Neural cell (in vitro differentiated cells): ENCODE measurements around the gene MYO5C.

Experiments used
- CTCF ChIP-seq: fragments of 450-650 bp; IDR thresholded peaks from 2 replicates; pipeline ENCODE4 v1.5.1; 2014; ENCODE audit warnings: antibody characterized with exemption, mild to moderate bottlenecking, moderate library complexity; ENCODE audit not compliant: poor library complexity, severe bottlenecking
- EP300 ChIP-seq: fragments of 450-650 bp; conservative IDR thresholded peaks from 2 replicates; pipeline ENCODE4 v1.6.1; 2014; ENCODE audit warnings: antibody characterized with exemption, mild to moderate bottlenecking, moderate library complexity; ENCODE audit not compliant: poor library complexity, severe bottlenecking
- EZH2 ChIP-seq: fragments of 200-600, 300-800 bp; shearing (Covaris generic), sonication (generic); IDR thresholded peaks from 2 replicates; pipeline ENCODE4 v1.6.1; 2014; ENCODE audit warnings: antibody characterized with exemption, low read length, borderline replicate concordance, mild to moderate bottlenecking; ENCODE audit not compliant: insufficient read depth, poor library complexity, severe bottlenecking
- MXI1 ChIP-seq: fragments of 450-650 bp; conservative IDR thresholded peaks from 2 replicates; pipeline ENCODE4 v1.6.1; 2014; ENCODE audit warnings: antibody characterized with exemption, mild to moderate bottlenecking; ENCODE audit not compliant: poor library complexity, severe bottlenecking
- POLR2AphosphoS5 ChIP-seq: IDR thresholded peaks from 2 replicates; pipeline ENCODE4 v1.6.1; 2012
- RAD21 ChIP-seq: fragments of 450-650 bp; conservative IDR thresholded peaks from 2 replicates; pipeline ENCODE4 v1.6.1; 2014; ENCODE audit warnings: antibody characterized with exemption, mild to moderate bottlenecking, moderate library complexity
- REST ChIP-seq: IDR thresholded peaks from 2 replicates; pipeline ENCODE4 v1.6.1; 2012; ENCODE audit warnings: borderline replicate concordance
- TAF1 ChIP-seq: IDR thresholded peaks from 2 replicates; pipeline ENCODE4 v1.6.1; 2012; ENCODE audit warnings: low read depth

GRCh38 chr15:52308446-52309153 is 13.0 kb upstream of the MYO5C start:
- TF ChIP-seq CTCF (no peak), EZH2 (no peak), RAD21 (no peak), POLR2AphosphoS5 (no peak), REST (no peak), MXI1 (no peak), TAF1 (no peak), EP300 (no peak)
